HG03521 (cell line): Measurements from ENCODE around the gene PPM1B.
A peak's percentile ranks its signal among the peaks of the same experiment; 100 is the strongest.
"Not testable (repeated sequence)": the region's sequence is repeated elsewhere in the genome, so short reads cannot be mapped to it uniquely, and the experiment has no call there.

Source experiments
- ATAC-seq: cut with Tn5 transposase; IDR thresholded peaks from one replicate; pipeline ENCODE4 v1.9.1; 2021; ENCODE audit warnings: mild to moderate bottlenecking, moderate library complexity; ENCODE audit not compliant: unreplicated experiment

The PPM1B gene

DNA sequence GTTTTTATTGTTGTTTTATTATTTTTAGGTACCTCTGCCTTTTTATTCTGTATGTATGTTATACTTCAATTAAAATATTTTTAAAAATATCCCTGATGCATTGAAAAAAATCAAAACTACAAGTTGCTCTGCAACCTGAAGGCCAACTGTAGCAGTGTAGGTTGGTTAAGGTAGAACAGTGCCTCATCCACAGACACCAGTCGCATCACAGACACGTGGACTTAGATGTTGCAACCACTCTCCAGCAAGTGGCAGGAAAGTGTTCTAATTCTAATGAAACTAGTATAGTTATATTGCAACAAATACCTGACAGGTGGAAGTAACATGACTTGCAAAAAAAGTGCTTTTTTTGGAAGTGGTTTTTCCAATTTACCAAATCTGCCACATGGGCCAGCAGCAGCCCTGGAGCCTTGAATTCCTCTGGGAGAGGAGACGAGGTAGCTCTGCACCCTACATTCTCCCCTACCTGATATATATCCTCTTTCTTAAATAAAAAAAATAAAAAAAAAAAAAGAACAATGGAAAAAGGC lies 78.2 kb downstream of the PPM1B start:
- no peak for ATAC-seq

DNA sequence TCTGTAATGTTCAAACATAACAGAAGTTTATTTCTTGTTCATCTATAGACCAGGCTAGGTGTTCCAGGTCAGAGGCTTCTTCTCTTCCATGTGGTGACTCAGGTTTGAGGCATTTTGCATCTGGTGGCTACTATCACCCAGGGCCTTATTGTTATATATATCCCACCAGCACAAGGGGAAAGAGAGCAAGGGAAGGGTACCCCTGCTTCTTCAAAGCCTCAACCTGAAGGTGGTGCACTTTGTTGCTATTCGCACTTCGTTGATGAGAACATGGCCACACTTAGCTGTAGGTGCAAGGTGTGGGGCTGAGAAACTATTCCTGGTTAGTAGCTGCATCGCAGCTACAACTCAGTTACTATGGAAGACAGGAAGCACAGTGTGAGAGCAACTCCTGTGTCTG lies 79.2 kb downstream of the PPM1B start:
- no peak for ATAC-seq

DNA sequence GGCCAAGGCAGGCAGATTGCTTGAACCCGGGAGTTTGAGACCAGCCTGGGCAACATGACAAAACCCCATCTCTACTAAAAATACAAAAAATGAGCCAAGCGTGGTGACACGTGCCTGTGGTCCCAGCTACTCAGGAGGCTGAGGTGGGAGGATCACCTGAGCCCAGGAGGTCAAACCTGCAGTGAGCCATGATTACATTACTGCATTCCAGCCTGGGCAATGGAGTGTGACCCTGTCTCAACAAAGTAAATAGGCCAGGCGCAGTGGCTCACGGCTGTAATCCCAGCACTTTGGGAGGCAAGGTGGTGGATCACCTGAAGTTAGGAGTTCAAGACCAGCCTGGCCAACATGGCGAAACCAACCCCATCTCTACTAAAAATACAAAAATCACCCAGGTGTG lies 80.6 kb downstream of the PPM1B start:
- not testable (repeated sequence) for ATAC-seq

DNA sequence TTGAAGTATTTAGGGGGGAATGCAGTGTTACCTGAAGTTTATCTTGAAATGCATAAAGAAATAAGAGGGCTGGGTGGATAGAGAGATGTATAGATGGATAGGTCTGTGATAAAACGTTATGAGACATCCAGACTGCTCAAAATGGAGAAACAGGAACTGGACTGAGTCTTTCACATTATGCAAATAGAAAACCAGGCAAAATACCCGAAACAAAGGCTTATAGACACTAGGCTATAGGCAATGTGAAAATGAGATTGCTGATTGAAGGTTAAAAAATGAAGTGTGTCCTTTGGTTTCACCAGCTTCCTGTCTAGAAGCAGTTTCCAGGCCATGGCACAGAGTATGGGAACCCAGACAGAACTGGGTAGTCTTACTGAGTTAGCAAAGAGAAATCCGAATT lies 81.7 kb downstream of the PPM1B start:
- ATAC-seq, result peak; percentile 79

DNA sequence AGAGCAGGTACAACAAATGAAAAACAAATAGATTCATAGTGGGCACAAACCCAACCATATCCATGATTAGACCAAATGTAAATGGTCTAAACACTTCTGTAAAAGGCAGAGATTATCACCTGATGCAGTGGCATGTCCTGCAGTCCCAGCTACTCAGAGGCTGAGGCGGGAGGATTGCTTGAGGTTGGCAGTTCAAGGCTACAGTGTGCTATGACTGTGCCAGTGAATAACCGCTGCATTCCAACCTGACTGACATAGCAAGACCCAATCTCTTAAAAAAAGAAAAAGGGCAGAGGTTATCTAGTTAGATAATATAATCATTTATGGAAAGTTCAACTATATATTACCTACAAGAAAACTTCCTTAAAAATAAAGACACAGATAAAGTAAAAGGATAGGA lies 85.3 kb downstream of the PPM1B start:
- no peak for ATAC-seq

DNA sequence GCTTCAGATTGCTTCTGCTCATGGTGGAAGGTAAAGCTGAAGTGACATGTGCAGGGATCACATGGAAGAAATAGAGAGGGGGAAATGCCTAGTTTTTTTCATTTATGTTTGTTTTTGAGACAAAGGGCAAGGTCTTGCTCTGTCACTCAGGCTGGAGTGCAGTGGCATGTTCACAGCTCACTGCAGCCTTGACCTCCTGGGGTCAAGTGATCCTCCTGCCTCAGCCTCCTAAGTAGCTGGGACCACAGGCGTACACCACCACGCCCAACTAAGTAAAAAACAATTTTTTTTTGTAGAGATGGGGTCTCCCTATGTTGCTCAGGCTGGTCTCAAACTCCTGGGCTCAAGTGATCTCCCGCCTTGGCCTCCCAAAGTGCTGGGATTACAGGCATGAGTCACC lies 87.0 kb downstream of the PPM1B start:
- ATAC-seq, result not testable (repeated sequence)

DNA sequence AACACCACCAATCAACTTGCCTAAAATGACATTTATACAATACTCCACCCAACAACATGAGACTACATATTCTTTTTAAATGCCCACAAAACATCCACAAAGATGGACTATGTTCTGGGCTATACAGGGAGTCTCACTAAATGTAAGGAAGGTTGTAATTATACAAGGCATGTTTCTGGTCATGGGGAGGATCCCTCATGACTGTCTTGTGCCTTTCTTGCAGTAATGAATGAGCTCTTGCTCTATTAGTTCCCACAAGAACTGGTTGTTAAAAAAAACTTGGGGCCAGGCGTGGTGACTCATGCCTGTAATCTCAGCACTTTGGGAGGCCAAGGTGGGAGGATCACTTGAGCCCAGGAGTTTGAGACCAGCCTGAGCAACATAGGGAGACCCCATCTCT lies 89.1 kb downstream of the PPM1B start:
- ATAC-seq, result not testable (repeated sequence)

DNA sequence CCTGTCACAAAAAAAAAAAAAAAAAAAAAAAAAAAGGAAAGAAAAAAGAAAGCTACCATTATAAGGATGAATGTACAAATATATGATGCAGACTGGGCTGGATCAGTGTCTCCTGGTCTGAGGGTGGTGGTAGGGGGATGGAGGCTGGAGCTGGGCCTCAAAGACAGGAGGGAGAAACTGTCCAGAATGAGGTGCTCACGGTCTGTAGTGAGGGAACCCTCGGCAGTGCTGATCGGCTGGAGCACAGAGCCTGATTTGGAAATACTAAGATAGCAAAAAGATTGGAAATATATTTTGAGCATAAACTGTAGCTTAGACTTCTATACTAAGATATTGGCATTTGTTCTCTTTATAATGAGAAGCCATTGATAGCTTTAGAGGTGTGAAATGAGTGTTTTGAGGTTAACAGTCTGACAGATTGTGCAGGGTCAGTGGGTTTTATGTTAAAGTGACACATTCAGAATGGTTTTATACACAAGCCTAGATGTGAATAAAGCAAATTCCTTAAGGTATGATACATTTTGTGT lies 98.7 kb downstream of the PPM1B start:
- no peak for ATAC-seq

DNA sequence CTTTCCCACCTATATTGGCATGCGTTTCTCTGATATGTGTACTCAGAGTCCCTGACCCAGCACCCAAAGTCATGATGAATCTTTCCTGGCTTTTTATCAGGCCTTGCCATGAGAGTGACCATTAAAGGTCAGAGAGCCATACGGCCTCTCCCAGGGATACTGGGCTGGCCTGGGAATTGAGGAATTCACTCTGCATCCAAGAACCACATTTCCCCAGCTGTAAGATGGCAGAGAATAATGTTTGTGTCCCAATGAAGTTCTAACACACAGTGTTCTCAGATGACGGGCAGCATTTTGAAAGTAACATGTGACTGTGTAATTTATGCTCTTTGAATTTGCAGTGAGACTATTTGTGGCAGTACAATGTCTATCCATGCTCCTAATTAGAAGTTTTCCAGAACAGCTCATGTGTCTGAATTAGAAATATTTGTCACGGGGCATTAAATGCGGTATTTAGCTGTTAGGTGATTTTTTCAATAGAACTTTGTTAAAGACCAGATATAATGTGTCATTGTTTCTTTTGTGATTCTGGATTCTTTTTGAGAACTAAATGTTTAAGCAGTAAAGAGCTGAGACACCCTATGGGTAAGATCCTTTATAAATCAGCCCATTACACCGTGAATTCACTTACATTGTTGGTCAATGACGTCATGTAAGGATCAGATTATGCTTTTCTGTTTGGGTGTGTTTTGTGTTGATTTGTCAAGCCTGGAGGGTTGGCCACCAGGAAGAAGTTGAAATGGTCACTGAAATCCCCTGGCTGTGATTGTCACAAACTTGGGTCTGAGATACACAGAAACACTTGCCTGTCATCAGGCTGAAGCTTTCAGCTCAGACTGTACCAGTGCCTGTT lies 99.3 kb downstream of the PPM1B start:
- no peak for ATAC-seq

DNA sequence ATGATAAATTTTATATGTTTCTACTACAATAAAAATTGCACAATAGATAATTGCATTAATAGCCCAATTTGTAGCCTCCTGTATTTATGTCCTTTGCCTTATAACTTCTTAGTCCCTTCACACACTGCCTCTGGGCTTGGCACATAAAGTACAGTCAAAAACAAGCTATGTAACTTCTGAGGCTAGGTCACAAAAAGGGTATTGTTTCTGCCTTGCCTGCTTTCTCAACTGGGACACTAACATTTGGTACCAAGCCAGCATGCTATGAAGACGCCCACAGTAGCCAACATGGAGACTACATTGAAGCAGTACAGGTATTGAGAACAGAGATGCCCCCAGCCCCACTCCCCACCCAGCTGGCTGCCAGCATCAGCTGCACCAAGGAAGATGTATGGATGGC lies 101.2 kb downstream of the PPM1B start:
- no peak for ATAC-seq

DNA sequence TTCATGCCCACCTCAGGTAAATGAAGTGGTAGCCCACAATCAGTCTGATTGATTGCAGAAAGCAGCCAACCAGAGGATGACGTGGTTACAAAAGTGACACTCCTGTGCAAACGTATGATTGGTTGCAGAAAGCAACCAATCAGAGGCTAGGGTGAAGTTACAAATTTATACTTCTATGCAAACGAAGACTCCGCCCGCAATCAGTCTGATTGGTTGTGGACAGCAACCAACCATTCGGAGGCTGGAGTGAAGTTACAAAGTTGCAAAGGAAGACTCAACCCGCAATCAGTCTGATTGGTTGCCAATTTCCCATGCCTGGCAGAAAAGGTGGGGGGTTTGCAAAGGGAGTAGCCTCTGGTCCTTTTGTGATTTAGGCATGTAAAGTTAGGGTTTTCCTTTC lies 102.6 kb downstream of the PPM1B start:
- no peak for ATAC-seq

DNA sequence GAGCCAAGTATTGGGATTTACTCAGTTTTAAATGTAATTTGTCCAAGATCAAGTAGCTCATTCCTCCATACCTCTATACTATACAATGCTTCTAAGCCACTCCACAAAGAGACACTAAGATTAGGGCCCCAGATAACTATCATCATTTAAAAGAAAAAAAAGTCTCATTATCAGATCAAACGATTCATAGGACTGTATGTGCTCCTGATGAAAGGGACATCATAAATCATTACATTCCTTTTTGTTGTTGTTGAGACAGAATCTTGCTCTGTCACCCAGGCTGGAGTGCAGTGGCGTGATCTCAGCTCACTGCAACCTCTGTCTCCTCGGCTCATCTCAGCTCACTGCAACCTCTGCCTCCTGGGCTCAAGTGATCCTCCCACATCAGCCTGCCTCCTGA lies 104.4 kb downstream of the PPM1B start:
- ATAC-seq, result no peak

DNA sequence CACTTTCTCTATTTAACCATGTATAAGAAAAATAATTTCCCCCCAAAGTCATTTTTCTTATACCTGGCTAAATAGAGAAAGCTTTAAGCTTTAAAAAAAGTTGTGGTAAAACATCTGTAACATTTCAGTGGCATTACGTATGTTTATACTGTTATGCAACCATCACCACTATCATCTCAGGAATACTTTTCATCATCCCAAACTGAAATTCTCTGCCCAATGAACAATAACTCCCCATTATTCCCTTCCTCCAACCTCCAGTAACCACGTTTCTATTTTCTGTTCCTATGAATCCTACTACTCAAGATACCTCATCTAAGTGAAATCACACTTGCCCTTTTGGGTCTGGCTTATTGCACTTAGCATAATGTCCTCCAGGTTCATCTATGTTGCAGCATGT lies 104.9 kb downstream of the PPM1B start:
- ATAC-seq, result no peak

DNA sequence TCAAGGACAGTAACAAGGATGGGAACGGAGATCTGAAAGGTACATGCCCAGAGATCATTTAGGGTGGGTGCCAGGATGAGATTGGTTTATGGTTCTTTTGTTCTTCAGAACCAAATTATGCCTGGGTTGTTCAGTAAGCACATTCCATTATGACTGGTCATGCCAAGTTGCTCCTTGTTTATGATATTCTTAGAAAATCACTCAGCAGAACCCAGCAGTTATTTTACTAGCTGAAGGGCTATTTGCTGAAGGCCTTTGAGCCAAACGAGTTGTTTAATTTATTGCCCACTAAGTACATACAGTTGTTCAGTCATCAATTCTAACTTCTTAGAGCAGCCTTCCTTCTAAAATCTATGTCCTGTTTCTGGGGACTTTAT lies 107.2 kb downstream of the PPM1B start:
- no peak for ATAC-seq

DNA sequence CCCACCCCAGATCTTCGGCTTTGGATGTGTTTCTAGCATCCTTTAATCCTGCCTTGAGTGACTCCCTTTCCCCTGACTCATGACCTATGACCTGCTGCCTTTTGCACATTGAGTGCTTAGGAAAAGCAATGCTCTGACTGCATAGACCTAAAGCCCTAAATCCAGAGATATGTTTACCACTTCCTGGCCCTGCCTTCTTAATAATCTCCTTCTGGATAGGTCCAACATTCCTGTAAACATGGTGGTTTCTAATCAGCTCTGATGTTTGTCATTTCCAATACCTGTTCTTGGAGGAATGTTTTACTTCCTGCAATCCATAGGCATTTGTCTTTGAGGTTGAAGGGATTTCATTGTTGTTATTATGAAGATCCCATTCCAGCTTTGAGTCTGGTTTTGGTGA lies 108.9 kb downstream of the PPM1B start:
- no peak for ATAC-seq

DNA sequence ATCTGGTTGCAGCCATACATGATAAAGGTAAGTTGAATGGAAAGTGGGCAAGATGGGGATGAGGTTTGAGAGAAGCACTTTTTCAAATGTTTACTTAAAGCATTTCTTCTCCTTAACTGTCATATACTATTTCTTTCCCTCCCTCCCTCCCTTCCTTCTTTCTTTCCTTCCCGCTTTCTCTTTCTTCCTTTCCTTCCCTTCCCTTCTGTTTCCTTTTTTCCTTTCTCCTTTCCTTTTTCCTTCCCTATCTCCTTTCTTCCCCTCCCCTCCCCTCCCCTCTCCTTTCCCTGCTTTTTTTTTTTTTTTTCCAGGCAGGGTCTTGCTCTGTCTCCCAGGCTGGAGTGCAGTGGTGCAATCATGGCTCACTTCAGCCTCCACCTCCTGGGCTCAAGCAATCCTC lies 112.2 kb downstream of the PPM1B start:
- no peak for ATAC-seq
